ENCODE measurements around the gene MAG. TPM values are rescaled to one million over a fixed set of nuclear protein-coding genes. Genes with fewer than 3 reads are reported as not detected.

Gene MAG
- total and polyA plus RNA-seq, 9 of the 15 experiments (the other 6 are each of a cell fraction or from before 2014, with no cell fraction given), result 0.11 to 10.0 (median 1.6) TPM

- CTCF ChIA-PET (ENCODE audit: low intra/inter-chr PET ratio), result no interaction called here
- H3K27ac ChIP-seq (ENCODE audit: extremely low read depth, low read depth, low read length), result peak overlapping the region; percentile 8; the same call in 1 of the 3 replicates
- H3K9me3 ChIP-seq (replicated peaks; ENCODE audit: control insufficient read depth, insufficient read depth, low read depth, low read length), result no peaks in the 10 kb centered on the region
- H3K4me2 ChIP-seq (ENCODE audit: insufficient read depth, low read length), result peak overlapping the region; percentile 26; the same call in 1 of the 2 replicates
- peak overlapping the region; percentile 56; the same call in 1 of the 2 replicates for H2AFZ ChIP-seq (ENCODE audit: low read depth, low read length)
- no peaks in the 10 kb centered on the region; the same call in 2 of the 3 replicates for H3K79me2 ChIP-seq (ENCODE audit: control insufficient read depth, insufficient read depth, low read length)
- peak overlapping the region in 1 of 2 experiments; percentile 66; a peak in 1 of 4 replicates for H3K9ac ChIP-seq (ENCODE audit: insufficient read depth in 1 of 2, low read depth in 2 of 2, low read length in 2 of 2)
- no peaks in the 10 kb centered on the region for H3K9me1 ChIP-seq (ENCODE audit: control insufficient read depth, insufficient read depth, low read length)
- no peaks in the 10 kb centered on the region for H4K20me1 ChIP-seq (replicated peaks; ENCODE audit: control insufficient read depth, insufficient read depth, low read length)
- peak; percentile 82 for FAIRE-seq
- ATAC-seq, result peak; percentile 77
- DNase-seq (ENCODE audit: extremely low read depth in 1 of 4, low spot score in 3 of 4), result peak in 3 of 4 experiments; percentile 37 to 81 (median 41)
- BruUV-seq (replicated peaks), result no TSS peak
- 7% methylated on average over 9 of the region's 9 CpGs for WGBS (ENCODE audit: insufficient coverage, low coverage, missing lambda C conversion rate)
- no peaks in the 10 kb centered on the region for H3K27me3 ChIP-seq (ENCODE audit: control insufficient read depth in 2 of 2, insufficient read depth in 2 of 2, low read length in 2 of 2)
- in situ Hi-C loops (cut with MboI) (no loop called here), intact Hi-C loops (cut with micrococcal nuclease) (no loop called here)
- no peaks in the 10 kb centered on the region; the same call in 2 of the 3 replicates for H3K36me3 ChIP-seq (ENCODE audit: control insufficient read depth, insufficient read depth, low read length)
- no peak overlapping the region for H3K4me3 ChIP-seq
- H3K4me1 ChIP-seq (replicated peaks in 1 of 2; ENCODE audit: control insufficient read depth in 2 of 2, insufficient read depth in 2 of 2, low read length in 2 of 2), result peaks cover 37 to 60% of the 10 kb centered on the region in 2 experiments
- POLR2A ChIA-PET, result interaction anchor here (0.5 to 1.5 kb wide), 9 partner anchors 14 to 403 kb away, joined by 3 to 8 read pairs (median 3); no protein-coding TSS in a partner anchor
- TF ChIP-seq TAL1 (IDR thresholded peaks at IDR 0.05) (peak; percentile 32; the same call in 1 of the 2 replicates), JUND (IDR thresholded peaks at IDR 0.05; ENCODE audit: borderline replicate concordance, low read depth, low read length) (no peak), JUND (tag; IDR thresholded peaks at IDR 0.05; ENCODE audit: borderline replicate concordance, low read depth, low read length) (peak; percentile 33; the same call in 1 of the 3 replicates), RAD21 (CRISPR knock-in tag; conservative IDR thresholded peaks at IDR 0.05 in 1 of 2, IDR thresholded peaks at IDR 0.05 in 1 of 2) (peak in 1 of 2 experiments; percentile 49; a peak in 2 of 4 replicates), ZFPM2 (CRISPR knock-in tag; IDR thresholded peaks at IDR 0.05) (no peak), PML (IDR thresholded peaks at IDR 0.05; ENCODE audit: low read length) (no peak), ZBTB7A (IDR thresholded peaks at IDR 0.05; ENCODE audit: borderline replicate concordance, control insufficient read depth, low read depth, low read length) (peak; percentile 45; the same call in 1 of the 2 replicates), CTCF (IDR thresholded peaks at IDR 0.05 in 2 of 3, conservative IDR thresholded peaks at IDR 0.05 in 1 of 3; ENCODE audit: insufficient read depth in 2 of 3, low read depth in 1 of 3, low read length in 3 of 3) (peak; percentile 21 to 78 (median 55); a peak in 4 of 6 replicates), CBFA2T2 (conservative IDR thresholded peaks at IDR 0.05) (peak; percentile 48; the same call in 1 of the 2 replicates), MAFK (IDR thresholded peaks at IDR 0.05; ENCODE audit: low read length) (no peak), HDAC1 (IDR thresholded peaks at IDR 0.05) (peak in 1 of 2 experiments; percentile 30; a peak in 1 of 4 replicates), CBFA2T3 (IDR thresholded peaks at IDR 0.05) (peak; percentile 74), ETV1 (tag; conservative IDR thresholded peaks at IDR 0.05; ENCODE audit: low read depth) (no peak), VEZF1 (CRISPR knock-in tag; IDR thresholded peaks at IDR 0.05) (no peak), CTBP1 (IDR thresholded peaks at IDR 0.05; ENCODE audit: borderline replicate concordance) (peak; percentile 79; the same call in 1 of the 2 replicates), ATF1 (CRISPR knock-in tag; IDR thresholded peaks at IDR 0.05) (no peak), ATF1 (tag; IDR thresholded peaks at IDR 0.05) (0 out of 2 replicates have a peak, but pooled peaks have one; percentile 20), NCOA4 (IDR thresholded peaks at IDR 0.05; ENCODE audit: partially characterized antibody) (no peak), BCOR (IDR thresholded peaks at IDR 0.05) (no peak), FUS (optimal IDR thresholded peaks at IDR 0.05; ENCODE audit: low read depth, low read length) (no peak), CXXC5 (CRISPR knock-in tag; IDR thresholded peaks at IDR 0.05) (peak; percentile 64; the same call in 1 of the 2 replicates)
These were observed 23.9 kb downstream of the MAG start for GRCh38 chr19:35315883-35316282.

All from K562 (cell line).